Measurements from ENCODE around the gene KDELR1. TPM values are rescaled to one million over a fixed set of nuclear protein-coding genes. Genes with fewer than 3 reads are reported as not detected.

The KDELR1 gene
- total RNA-seq, 1 donor from 2014 or later = 213 TPM

GRCh38 chr19:48424694-48425219, 33.4 kb upstream of the KDELR1 start:
- H3K4me3 Mint-ChIP-seq (ENCODE audit: unreplicated experiment) = no peak overlapping the region

GRCh38 chr19:48421548-48421947, 30.2 kb upstream of the KDELR1 start:
- H3K4me3 Mint-ChIP-seq (ENCODE audit: unreplicated experiment) = no peak overlapping the region

More at GRCh38 chr19:48424694-48425219, 33.4 kb upstream of the KDELR1 start:
- Mint-ChIP-seq H3K27me3 (ENCODE audit: unreplicated experiment) (peaks cover 3% of the 10 kb centered on the region), H3K9me3 (ENCODE audit: unreplicated experiment) (no peaks in the 10 kb centered on the region), H3K27ac (ENCODE audit: unreplicated experiment) (no peak overlapping the region), H3K4me1 (ENCODE audit: low read depth, unreplicated experiment) (no peaks in the 10 kb centered on the region), H3K36me3 (ENCODE audit: unreplicated experiment) (no peaks in the 10 kb centered on the region)
- TF ChIP-seq CTCF (IDR thresholded peaks at IDR 0.05; ENCODE audit: partially characterized antibody, unreplicated experiment) = no peak
- DNase-seq = no peak

GRCh38 chr19:48419158-48419920, 28.0 kb upstream of the KDELR1 start:
- H3K4me3 Mint-ChIP-seq (ENCODE audit: unreplicated experiment) = no peak overlapping the region
- H3K27me3 Mint-ChIP-seq (ENCODE audit: unreplicated experiment) = peaks cover 10% of the 10 kb centered on the region
- H3K27ac Mint-ChIP-seq (ENCODE audit: unreplicated experiment) = peak overlapping the region; percentile 78
- no peak for TF ChIP-seq CTCF (IDR thresholded peaks at IDR 0.05; ENCODE audit: partially characterized antibody, unreplicated experiment)
- peak; percentile 77 for DNase-seq
- H3K9me3 Mint-ChIP-seq (ENCODE audit: unreplicated experiment) = no peaks in the 10 kb centered on the region
- H3K4me1 Mint-ChIP-seq (ENCODE audit: low read depth, unreplicated experiment) = peaks cover 12% of the 10 kb centered on the region
- H3K36me3 Mint-ChIP-seq (ENCODE audit: unreplicated experiment) = no peaks in the 10 kb centered on the region

More at GRCh38 chr19:48421548-48421947, 30.2 kb upstream of the KDELR1 start:
- no peak overlapping the region for H3K27ac Mint-ChIP-seq (ENCODE audit: unreplicated experiment)
- H3K36me3 Mint-ChIP-seq (ENCODE audit: unreplicated experiment) = no peaks in the 10 kb centered on the region
- peaks cover 12% of the 10 kb centered on the region for H3K4me1 Mint-ChIP-seq (ENCODE audit: low read depth, unreplicated experiment)
- peaks cover 10% of the 10 kb centered on the region for H3K27me3 Mint-ChIP-seq (ENCODE audit: unreplicated experiment)
- DNase-seq = no peak
- no peak for TF ChIP-seq CTCF (IDR thresholded peaks at IDR 0.05; ENCODE audit: partially characterized antibody, unreplicated experiment)
- no peaks in the 10 kb centered on the region for H3K9me3 Mint-ChIP-seq (ENCODE audit: unreplicated experiment)

GRCh38 chr19:48418317-48419064, 27.1 kb upstream of the KDELR1 start:
- Mint-ChIP-seq H3K27ac (ENCODE audit: unreplicated experiment) (peak overlapping the region; percentile 78), H3K36me3 (ENCODE audit: unreplicated experiment) (no peaks in the 10 kb centered on the region), H3K9me3 (ENCODE audit: unreplicated experiment) (no peaks in the 10 kb centered on the region), H3K27me3 (ENCODE audit: unreplicated experiment) (peaks cover 8% of the 10 kb centered on the region), H3K4me3 (ENCODE audit: unreplicated experiment) (no peak overlapping the region), H3K4me1 (ENCODE audit: low read depth, unreplicated experiment) (peaks cover 12% of the 10 kb centered on the region)
- DNase-seq = no peak
- no peak for TF ChIP-seq CTCF (IDR thresholded peaks at IDR 0.05; ENCODE audit: partially characterized antibody, unreplicated experiment)

All from glutamatergic neuron (in vitro differentiated cells).